ENCODE data around the gene NCBP3.

NCBP3 gene

DNA sequence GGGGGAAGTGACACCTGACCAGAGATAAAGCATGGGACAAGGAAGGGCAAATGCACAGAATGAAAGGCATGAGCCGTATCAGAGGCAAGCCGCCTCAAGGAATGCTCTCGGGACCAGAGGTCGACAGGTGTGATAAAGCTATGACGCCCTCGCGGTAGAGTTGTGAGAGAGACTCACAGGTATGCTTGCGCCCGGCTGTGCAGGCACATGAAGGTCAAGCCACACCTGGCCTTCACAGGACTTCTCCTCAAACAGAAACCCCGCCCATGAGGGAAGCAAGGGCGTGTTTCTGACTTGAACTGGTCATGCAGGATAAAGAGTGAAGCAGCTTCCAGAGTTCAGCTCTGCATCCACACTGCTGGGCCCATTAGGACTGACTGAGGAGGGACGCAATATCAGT is 7.8 kb downstream of the NCBP3 start:
- TF ChIP-seq SUZ12 (IDR thresholded peaks at IDR 0.05) (no peak), BHLHE40 (IDR thresholded peaks at IDR 0.05; ENCODE audit: borderline replicate concordance) (no peak), TARDBP (IDR thresholded peaks at IDR 0.05) (no peak)
- ChIA-PET POLR2A (no interaction called here), CTCF (interaction anchor here (1.5 kb wide), 1 partner anchor 11 kb away, joined by 4 read pairs; no protein-coding TSS in a partner anchor)
- DNase-seq (ENCODE audit: extremely low spot score) = no peak

- no peak for TF ChIP-seq FOXK2 (IDR thresholded peaks at IDR 0.05)
- ChIA-PET CTCF (interaction anchor here (1.0 kb wide), 1 partner anchor 9 kb away, joined by 3 read pairs; the partner anchor contains the start of gene NCBP3), POLR2A (no interaction called here)
- no peak for DNase-seq (ENCODE audit: extremely low spot score)
Measured at GRCh38 chr17:3836551-3836950, 9.5 kb downstream of the NCBP3 start.

DNA sequence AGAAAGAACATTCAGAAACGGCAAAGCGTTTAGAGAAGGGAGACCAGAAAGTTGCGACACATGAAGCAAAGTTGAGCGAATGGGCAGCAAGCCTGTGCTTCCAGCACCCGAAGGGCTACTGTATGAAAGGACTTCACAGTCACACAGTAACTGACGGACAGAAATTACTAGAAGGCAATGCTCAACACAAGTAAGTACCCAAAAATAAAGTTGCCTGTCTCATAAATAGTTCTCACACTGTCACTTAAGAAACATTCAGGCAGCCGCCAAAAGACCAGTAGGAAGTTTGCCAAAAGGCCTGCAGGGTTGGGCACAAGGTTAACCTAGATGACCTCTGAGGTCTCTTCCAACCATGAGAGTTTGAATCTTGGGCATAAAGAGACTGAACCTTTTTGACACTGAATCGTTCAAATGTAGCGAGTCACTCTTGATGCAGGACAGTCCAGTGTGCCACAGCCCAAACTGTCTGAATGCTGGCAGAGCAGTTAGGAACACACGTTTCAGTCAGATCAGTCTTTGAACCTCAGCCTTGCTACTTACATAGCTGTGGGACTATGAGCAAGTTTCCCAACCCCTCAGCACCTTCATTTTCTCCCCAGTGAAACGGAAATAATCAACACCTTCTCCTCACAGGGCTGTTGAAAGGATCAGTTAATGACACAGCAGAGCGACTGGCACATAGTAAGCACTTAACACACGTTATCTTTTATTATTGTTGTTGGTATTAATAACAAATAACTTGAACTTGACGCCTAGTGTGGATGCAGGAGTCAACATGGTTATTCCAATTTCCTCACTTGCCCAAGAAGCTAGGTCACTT is 10.4 kb downstream of the NCBP3 start:
- POLR2A ChIA-PET = no interaction called here

GRCh38 chr17:3834811-3835210 is 11.2 kb downstream of the NCBP3 start:
- TF ChIP-seq BHLHE40 (IDR thresholded peaks at IDR 0.05; ENCODE audit: borderline replicate concordance) = no peak
- no peak for TF ChIP-seq TARDBP (IDR thresholded peaks at IDR 0.05)
- ChIA-PET CTCF (interaction anchor here (0.9 kb wide), 1 partner anchor 97 kb away, joined by 3 read pairs; no protein-coding TSS in a partner anchor), POLR2A (no interaction called here)
- no peak for DNase-seq (ENCODE audit: extremely low spot score)

More for the DNA sequence above, 10.4 kb downstream of the NCBP3 start:
- TF ChIP-seq FOXK2 (IDR thresholded peaks at IDR 0.05) (no peak), SP1 (IDR thresholded peaks at IDR 0.05) (no peak), ARNT (IDR thresholded peaks at IDR 0.05) (no peak), TARDBP (IDR thresholded peaks at IDR 0.05) (no peak)
- no peak for DNase-seq (ENCODE audit: extremely low spot score)
- CTCF ChIA-PET = interaction anchor here (0.9 to 1.0 kb wide), 2 partner anchors 10 to 98 kb away, joined by 3 read pairs; partner anchors contain the start of gene NCBP3

DNA sequence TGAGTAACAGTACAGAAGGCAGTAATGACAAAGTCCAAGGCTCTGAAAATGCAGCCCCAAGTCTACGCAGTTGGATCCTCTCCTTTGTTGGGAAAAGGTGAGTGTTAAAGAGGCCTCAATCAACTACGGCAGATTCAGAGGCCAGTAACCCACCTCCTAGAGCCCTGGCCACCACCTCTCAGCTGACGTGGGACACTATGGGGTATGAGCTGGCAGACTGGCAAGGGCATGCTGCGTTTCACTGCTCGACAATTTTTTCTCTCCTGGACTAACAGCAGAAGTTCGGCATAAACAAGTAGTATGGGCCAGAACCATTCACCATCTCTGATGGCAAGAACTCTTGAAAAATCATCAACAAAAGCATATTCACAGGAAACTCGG is 17.2 kb downstream of the NCBP3 start:
- no peak for DNase-seq (ENCODE audit: extremely low spot score)
- POLR2A ChIA-PET = interaction anchor here (1.5 kb wide), 1 partner anchor 105 kb away, joined by 3 read pairs; the partner anchor contains the start of gene HASPIN
- TF ChIP-seq FOXA1 (IDR thresholded peaks at IDR 0.05) (no peak), LEF1 (IDR thresholded peaks at IDR 0.05; ENCODE audit: borderline replicate concordance) (no peak), NFRKB (IDR thresholded peaks at IDR 0.05) (no peak), TARDBP (IDR thresholded peaks at IDR 0.05) (no peak), L3MBTL2 (conservative IDR thresholded peaks at IDR 0.05) (no peak), ARNT (IDR thresholded peaks at IDR 0.05) (no peak), ELF4 (IDR thresholded peaks at IDR 0.05) (no peak), SUZ12 (IDR thresholded peaks at IDR 0.05) (no peak), FOXM1 (IDR thresholded peaks at IDR 0.05; ENCODE audit: borderline replicate concordance) (no peak), FOXK2 (IDR thresholded peaks at IDR 0.05) (no peak), BHLHE40 (IDR thresholded peaks at IDR 0.05; ENCODE audit: borderline replicate concordance) (no peak), PKNOX1 (IDR thresholded peaks at IDR 0.05) (no peak), CTBP1 (IDR thresholded peaks at IDR 0.05; ENCODE audit: borderline replicate concordance) (no peak), ZNF384 (IDR thresholded peaks at IDR 0.05) (no peak)
- CTCF ChIA-PET = interaction anchor here (4.0 kb wide), 1 partner anchor 91 kb away, joined by 30 read pairs; no protein-coding TSS in a partner anchor

- no peak for TF ChIP-seq FOXM1 (IDR thresholded peaks at IDR 0.05; ENCODE audit: borderline replicate concordance)
- TF ChIP-seq NFRKB (IDR thresholded peaks at IDR 0.05) = no peak
- no peak for TF ChIP-seq FOXA1 (IDR thresholded peaks at IDR 0.05)
- no peak for TF ChIP-seq SP1 (IDR thresholded peaks at IDR 0.05)
- no peak for TF ChIP-seq TARDBP (IDR thresholded peaks at IDR 0.05)
- no peak for TF ChIP-seq FOXK2 (IDR thresholded peaks at IDR 0.05)
- TF ChIP-seq BHLHE40 (IDR thresholded peaks at IDR 0.05; ENCODE audit: borderline replicate concordance) = no peak
- TF ChIP-seq ARNT (IDR thresholded peaks at IDR 0.05) = no peak
- TF ChIP-seq CTBP1 (IDR thresholded peaks at IDR 0.05; ENCODE audit: borderline replicate concordance) = no peak
- no peak for TF ChIP-seq ELF4 (IDR thresholded peaks at IDR 0.05)
- TF ChIP-seq SUZ12 (IDR thresholded peaks at IDR 0.05) = no peak
- no peak for TF ChIP-seq HDGF (IDR thresholded peaks at IDR 0.05; ENCODE audit: borderline replicate concordance)
- no peak for TF ChIP-seq PKNOX1 (IDR thresholded peaks at IDR 0.05)
- TF ChIP-seq L3MBTL2 (conservative IDR thresholded peaks at IDR 0.05) = no peak
- no peak for TF ChIP-seq ZNF384 (IDR thresholded peaks at IDR 0.05)
- no peak for TF ChIP-seq LEF1 (IDR thresholded peaks at IDR 0.05; ENCODE audit: borderline replicate concordance)
- DNase-seq (ENCODE audit: extremely low spot score) = no peak
- CTCF ChIA-PET = interaction anchor here (0.6 to 4.0 kb wide), 3 partner anchors 10 to 90 kb away, joined by 3 to 30 read pairs (median 3); no protein-coding TSS in a partner anchor
- POLR2A ChIA-PET = interaction anchor here (1.5 kb wide), 1 partner anchor 105 kb away, joined by 3 read pairs; the partner anchor contains the start of gene HASPIN
Measured at GRCh38 chr17:3828151-3828851, 17.7 kb downstream of the NCBP3 start.
